Liver (tissue), 9 donors: ENCODE measurements around the gene MAPK8IP3. TPM values are rescaled to one million over a fixed set of nuclear protein-coding genes. Genes with fewer than 3 reads are reported as not detected.

Experiments used
- DNase-seq: peaks from one replicate; pipeline ENCODE4 v3.0.0-alpha.2; 2017; ENCODE audit warnings: low spot score
- H3K27ac ChIP-seq, 2 donors: one replicate each; pipeline ENCODE4 v1.7.0; 2013; ENCODE audit warnings: inconsistent platforms in 2 of 2, low read length in 2 of 2, control low read depth in 1 of 2, low read depth in 1 of 2, mild to moderate bottlenecking in 1 of 2
- H3K27me3 ChIP-seq, 4 donors: one replicate each; pipeline versions ENCODE4 v1.6.1 to v1.7.0; 2013; ENCODE audit warnings: low read length in 3 of 4, inconsistent platforms in 1 of 4, mild to moderate bottlenecking in 1 of 4, moderate library complexity in 1 of 4; ENCODE audit not compliant: control insufficient read depth in 4 of 4, insufficient read depth in 4 of 4
- H3K36me3 ChIP-seq, 4 donors: one replicate each; pipeline versions ENCODE4 v1.6.1 to v1.7.0; 2013; ENCODE audit warnings: low read length in 3 of 4, mild to moderate bottlenecking in 3 of 4, low read depth in 1 of 4, moderate library complexity in 1 of 4; ENCODE audit not compliant: control insufficient read depth in 4 of 4, insufficient read depth in 3 of 4
- H3K4me1 ChIP-seq, 4 donors: one replicate each; pipeline versions ENCODE4 v1.6.1 to v1.7.0; 2013; ENCODE audit warnings: low read length in 3 of 4, mild to moderate bottlenecking in 3 of 4, moderate library complexity in 1 of 4; ENCODE audit not compliant: control insufficient read depth in 4 of 4, insufficient read depth in 4 of 4
- H3K4me3 ChIP-seq, 3 donors: one replicate each; pipeline versions ENCODE4 v1.6.1 to v1.7.0; 2013; ENCODE audit warnings: low read length in 3 of 3, control low read depth in 1 of 3, low read depth in 1 of 3, mild to moderate bottlenecking in 1 of 3
- H3K9ac ChIP-seq, 2 donors: one replicate each; pipeline ENCODE4 v1.7.0; 2013; ENCODE audit warnings: low read length in 2 of 2, mild to moderate bottlenecking in 2 of 2, moderate library complexity in 2 of 2, control low read depth in 1 of 2, low read depth in 1 of 2
- H3K9me3 ChIP-seq, 4 donors: one replicate each; pipeline versions ENCODE4 v1.6.1 to v1.7.0; 2013; ENCODE audit warnings: low read length in 3 of 4; ENCODE audit not compliant: control insufficient read depth in 4 of 4
- ATF3 ChIP-seq: IDR thresholded peaks from 2 replicates; pipeline ENCODE4 v1.6.1; 2016; ENCODE audit warnings: antibody characterized with exemption
- EGR1 ChIP-seq, 2 donors: IDR thresholded peaks; 2 replicates each; pipeline ENCODE4 v1.6.1; 2016 to 2018; ENCODE audit warnings: antibody characterized with exemption in 2 of 2, low read depth in 2 of 2
- FOXA1 ChIP-seq: IDR thresholded peaks from 2 replicates; pipeline ENCODE4 v1.6.1; 2016; ENCODE audit warnings: antibody characterized with exemption
- FOXA2 ChIP-seq: IDR thresholded peaks from 2 replicates; pipeline ENCODE4 v1.6.1; 2016; ENCODE audit warnings: antibody characterized with exemption
- GABPA ChIP-seq, 2 donors: IDR thresholded peaks in 1 of 2; conservative IDR thresholded peaks in 1 of 2; 2 replicates each; pipeline ENCODE4 v1.6.1; 2016; ENCODE audit warnings: antibody characterized with exemption in 2 of 2, mild to moderate bottlenecking in 1 of 2, moderate library complexity in 1 of 2
- HNF4A ChIP-seq, 2 donors: conservative IDR thresholded peaks; 2 replicates each; pipeline ENCODE4 v1.6.1; 2016; ENCODE audit warnings: antibody characterized with exemption in 2 of 2, mild to moderate bottlenecking in 2 of 2
- HNF4G ChIP-seq: IDR thresholded peaks from 2 replicates; pipeline ENCODE4 v1.6.1; 2016; ENCODE audit warnings: antibody characterized with exemption
- JUND ChIP-seq, 2 donors: IDR thresholded peaks; 2 replicates each; pipeline ENCODE4 v1.6.1; 2016; ENCODE audit warnings: antibody characterized with exemption in 2 of 2
- NR2F2 ChIP-seq: IDR thresholded peaks from 2 replicates; pipeline ENCODE4 v1.6.1; 2016; ENCODE audit warnings: antibody characterized with exemption
- RAD21 ChIP-seq, 2 donors: IDR thresholded peaks; 2 replicates each; pipeline ENCODE4 v1.6.1; 2016; ENCODE audit warnings: antibody characterized with exemption in 2 of 2, mild to moderate bottlenecking in 2 of 2
- RXRA ChIP-seq, 2 donors: IDR thresholded peaks; 2 replicates each; pipeline ENCODE4 v1.6.1; 2017 to 2018; ENCODE audit warnings: antibody characterized with exemption in 2 of 2, mild to moderate bottlenecking in 1 of 2
- SP1 ChIP-seq: IDR thresholded peaks from 2 replicates; pipeline ENCODE4 v1.6.1; 2018; ENCODE audit warnings: antibody characterized with exemption, mild to moderate bottlenecking
- TAF1 ChIP-seq: conservative IDR thresholded peaks from 2 replicates; pipeline ENCODE4 v1.6.1; 2016; ENCODE audit warnings: antibody characterized with exemption, mild to moderate bottlenecking
- YY1 ChIP-seq: IDR thresholded peaks from 2 replicates; pipeline ENCODE4 v1.6.1; 2016; ENCODE audit warnings: antibody characterized with exemption, mild to moderate bottlenecking
- ZBTB33 ChIP-seq: IDR thresholded peaks from 2 replicates; pipeline ENCODE4 v1.6.1; 2016; ENCODE audit warnings: antibody characterized with exemption
- WGBS: extraction: QIAGEN DNeasy Blood & Tissue Kit; methylation state at CpG from one replicate; pipeline ENCODE4 v1.1.7; 2013; 5-methylcytosine and 5-hydroxymethylcytosine counted together
- polyA plus RNA-seq, 2 donors: library from polyadenylated mRNA; stranded (reverse) in 1 of 2; unstranded in 1 of 2; fragments of 200-250 nt in 1 of 2; fragments of >200 nt in 1 of 2; fragmentation: Nextera tagmentation in 1 of 2; extraction: Ambion mirVana in 1 of 2; gene quantifications; one replicate each; pipeline versions ENCODE4 v1.2.1 to v1.2.3, GENCODE V29; 2013 to 2015
- total RNA-seq, 2 donors: library from RNA; depleted of rRNA; stranded (reverse); fragments of >200 nt; gene quantifications; one replicate each; pipeline ENCODE4 v1.2.3, GENCODE V29; 2014
- TF ChIP-seq, protein P1 (sequence below): IDR thresholded peaks from 2 replicates; pipeline ENCODE4 v1.6.1; 2016; ENCODE audit warnings: antibody characterized with exemption
- TF ChIP-seq, protein P2 (sequence below): IDR thresholded peaks from 2 replicates; pipeline ENCODE4 v1.6.1; 2016; ENCODE audit warnings: antibody characterized with exemption, mild to moderate bottlenecking
- TF ChIP-seq, protein P3 (sequence below): fragments of 150-350 bp; IDR thresholded peaks from 2 replicates; pipeline ENCODE4 v1.5.1; 2017; ENCODE audit warnings: improper control_type of control experiment, low read depth, low read length; ENCODE audit not compliant: missing input control
- donor health status: healthy.
- donor health status: healthy.
- donor health status: healthy.
- donor health status: healthy.
- donor health status: healthy.

The MAPK8IP3 gene
- total and polyA plus RNA-seq, 4 donors = 4.1 to 43.0 (median 9.3) TPM

GRCh38 chr16:1777375-1778199 lies 71.6 kb downstream of the MAPK8IP3 start:
- H3K9ac ChIP-seq = no peak overlapping the region
- H3K4me3 ChIP-seq = no peak overlapping the region
- no peak for DNase-seq
- peaks cover 0 to 18% (median 10%) of the 10 kb centered on the region in 4 donors for H3K36me3 ChIP-seq
- no peak overlapping the region for H3K27ac ChIP-seq
- TF ChIP-seq ZBTB33 = no peak
- TF ChIP-seq YY1 = no peak
- no peak for TF ChIP-seq TAF1
- TF ChIP-seq GABPA (IDR thresholded peaks at IDR 0.05 in 1 of 2, conservative IDR thresholded peaks at IDR 0.05 in 1 of 2) = no peak
- no peak for TF ChIP-seq ATF3
- TF ChIP-seq FOXA1 = no peak
- no peak for TF ChIP-seq EGR1 (IDR thresholded peaks at IDR 0.05; ENCODE audit: low read depth in 2 of 2)
- no peak for TF ChIP-seq JUND (IDR thresholded peaks at IDR 0.05)
- no peak for TF ChIP-seq RAD21 (IDR thresholded peaks at IDR 0.05)
- TF ChIP-seq, protein P1, sequence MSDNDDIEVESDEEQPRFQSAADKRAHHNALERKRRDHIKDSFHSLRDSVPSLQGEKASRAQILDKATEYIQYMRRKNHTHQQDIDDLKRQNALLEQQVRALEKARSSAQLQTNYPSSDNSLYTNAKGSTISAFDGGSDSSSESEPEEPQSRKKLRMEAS = no peak
- TF ChIP-seq, protein P2, sequence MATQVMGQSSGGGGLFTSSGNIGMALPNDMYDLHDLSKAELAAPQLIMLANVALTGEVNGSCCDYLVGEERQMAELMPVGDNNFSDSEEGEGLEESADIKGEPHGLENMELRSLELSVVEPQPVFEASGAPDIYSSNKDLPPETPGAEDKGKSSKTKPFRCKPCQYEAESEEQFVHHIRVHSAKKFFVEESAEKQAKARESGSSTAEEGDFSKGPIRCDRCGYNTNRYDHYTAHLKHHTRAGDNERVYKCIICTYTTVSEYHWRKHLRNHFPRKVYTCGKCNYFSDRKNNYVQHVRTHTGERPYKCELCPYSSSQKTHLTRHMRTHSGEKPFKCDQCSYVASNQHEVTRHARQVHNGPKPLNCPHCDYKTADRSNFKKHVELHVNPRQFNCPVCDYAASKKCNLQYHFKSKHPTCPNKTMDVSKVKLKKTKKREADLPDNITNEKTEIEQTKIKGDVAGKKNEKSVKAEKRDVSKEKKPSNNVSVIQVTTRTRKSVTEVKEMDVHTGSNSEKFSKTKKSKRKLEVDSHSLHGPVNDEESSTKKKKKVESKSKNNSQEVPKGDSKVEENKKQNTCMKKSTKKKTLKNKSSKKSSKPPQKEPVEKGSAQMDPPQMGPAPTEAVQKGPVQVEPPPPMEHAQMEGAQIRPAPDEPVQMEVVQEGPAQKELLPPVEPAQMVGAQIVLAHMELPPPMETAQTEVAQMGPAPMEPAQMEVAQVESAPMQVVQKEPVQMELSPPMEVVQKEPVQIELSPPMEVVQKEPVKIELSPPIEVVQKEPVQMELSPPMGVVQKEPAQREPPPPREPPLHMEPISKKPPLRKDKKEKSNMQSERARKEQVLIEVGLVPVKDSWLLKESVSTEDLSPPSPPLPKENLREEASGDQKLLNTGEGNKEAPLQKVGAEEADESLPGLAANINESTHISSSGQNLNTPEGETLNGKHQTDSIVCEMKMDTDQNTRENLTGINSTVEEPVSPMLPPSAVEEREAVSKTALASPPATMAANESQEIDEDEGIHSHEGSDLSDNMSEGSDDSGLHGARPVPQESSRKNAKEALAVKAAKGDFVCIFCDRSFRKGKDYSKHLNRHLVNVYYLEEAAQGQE = no peak
- TF ChIP-seq HNF4A (conservative IDR thresholded peaks at IDR 0.05) = no peak
- no peak for TF ChIP-seq RXRA (IDR thresholded peaks at IDR 0.05)
- no peak for TF ChIP-seq HNF4G
- TF ChIP-seq NR2F2 = no peak
- no peak for TF ChIP-seq FOXA2
- TF ChIP-seq SP1 = no peak
- TF ChIP-seq, protein P3, sequence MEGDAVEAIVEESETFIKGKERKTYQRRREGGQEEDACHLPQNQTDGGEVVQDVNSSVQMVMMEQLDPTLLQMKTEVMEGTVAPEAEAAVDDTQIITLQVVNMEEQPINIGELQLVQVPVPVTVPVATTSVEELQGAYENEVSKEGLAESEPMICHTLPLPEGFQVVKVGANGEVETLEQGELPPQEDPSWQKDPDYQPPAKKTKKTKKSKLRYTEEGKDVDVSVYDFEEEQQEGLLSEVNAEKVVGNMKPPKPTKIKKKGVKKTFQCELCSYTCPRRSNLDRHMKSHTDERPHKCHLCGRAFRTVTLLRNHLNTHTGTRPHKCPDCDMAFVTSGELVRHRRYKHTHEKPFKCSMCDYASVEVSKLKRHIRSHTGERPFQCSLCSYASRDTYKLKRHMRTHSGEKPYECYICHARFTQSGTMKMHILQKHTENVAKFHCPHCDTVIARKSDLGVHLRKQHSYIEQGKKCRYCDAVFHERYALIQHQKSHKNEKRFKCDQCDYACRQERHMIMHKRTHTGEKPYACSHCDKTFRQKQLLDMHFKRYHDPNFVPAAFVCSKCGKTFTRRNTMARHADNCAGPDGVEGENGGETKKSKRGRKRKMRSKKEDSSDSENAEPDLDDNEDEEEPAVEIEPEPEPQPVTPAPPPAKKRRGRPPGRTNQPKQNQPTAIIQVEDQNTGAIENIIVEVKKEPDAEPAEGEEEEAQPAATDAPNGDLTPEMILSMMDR = no peak
- H3K4me1 ChIP-seq = peaks cover 22 to 60% (median 43%) of the 10 kb centered on the region in 4 donors
- no peaks in the 10 kb centered on the region for H3K9me3 ChIP-seq
- no peaks in the 10 kb centered on the region for H3K27me3 ChIP-seq
- 85% methylated on average over 36 of the region's 36 CpGs for WGBS
